H9 (cell line): ENCODE data around the gene IL1RAPL1. TPM values are rescaled to one million over a fixed set of nuclear protein-coding genes. Genes with fewer than 3 reads are reported as not detected.

Source experiments
- DNase-seq: peaks from one replicate; pipeline ENCODE4 v3.0.0-alpha.2; 2017
- H2AFZ ChIP-seq: one replicate; pipeline ENCODE4 v1.6.1; 2013; ENCODE audit warnings: mild to moderate bottlenecking, low read length, control low read depth, moderate library complexity
- H2AK5ac ChIP-seq: 2 replicates; pipeline ENCODE4 v1.6.1; 2013; ENCODE audit warnings: low read length, control low read depth, mixed read lengths; ENCODE audit not compliant: insufficient read length
- H2BK120ac ChIP-seq: one replicate; pipeline ENCODE4 v1.6.1; 2013; ENCODE audit warnings: low read depth, mild to moderate bottlenecking, low read length, control low read depth, inconsistent platforms; ENCODE audit not compliant: poor library complexity, severe bottlenecking
- H2BK12ac ChIP-seq: 2 replicates; pipeline ENCODE4 v1.6.1; 2013; ENCODE audit warnings: low read length, control low read depth, mixed read lengths, low read depth; ENCODE audit not compliant: insufficient read length
- H2BK15ac ChIP-seq: 2 replicates; pipeline ENCODE4 v1.6.1; 2013; ENCODE audit warnings: low read depth, low read length, control low read depth
- H2BK20ac ChIP-seq: one replicate; pipeline ENCODE4 v1.6.1; 2013; ENCODE audit warnings: low read depth, mild to moderate bottlenecking, low read length, control low read depth, inconsistent platforms; ENCODE audit not compliant: poor library complexity, severe bottlenecking
- H2BK5ac ChIP-seq: 2 replicates; pipeline ENCODE4 v1.6.1; 2013; ENCODE audit warnings: low read length, control low read depth, mixed read lengths; ENCODE audit not compliant: insufficient read length
- H3K14ac ChIP-seq: 2 replicates; pipeline ENCODE4 v1.6.1; 2013; ENCODE audit warnings: low read length, control low read depth; ENCODE audit not compliant: insufficient read depth
- H3K18ac ChIP-seq: 2 replicates; pipeline ENCODE4 v1.6.1; 2013; ENCODE audit warnings: low read depth, mild to moderate bottlenecking, mixed read lengths, low read length, control low read depth; ENCODE audit not compliant: insufficient read length
- H3K23ac ChIP-seq: 2 replicates; pipeline ENCODE4 v1.6.1; 2013; ENCODE audit warnings: low read length, control low read depth, mixed read lengths, low read depth; ENCODE audit not compliant: insufficient read length
- H3K23me2 ChIP-seq: 2 replicates; pipeline ENCODE4 v1.6.1; 2013; ENCODE audit warnings: low read depth, mild to moderate bottlenecking, mixed read lengths, low read length, control low read depth; ENCODE audit not compliant: insufficient read length, poor library complexity, severe bottlenecking
- H3K27ac ChIP-seq: 2 replicates; pipeline ENCODE4 v1.5.1; 2013; ENCODE audit warnings: low read length, control low read depth, mixed read lengths, low read depth; ENCODE audit not compliant: insufficient read length
- H3K27me3 ChIP-seq: 2 replicates; pipeline ENCODE4 v1.6.1; 2013; ENCODE audit warnings: low read length, control low read depth, inconsistent platforms; ENCODE audit not compliant: insufficient read depth
- H3K4ac ChIP-seq: 2 replicates; pipeline ENCODE4 v1.6.1; 2013; ENCODE audit warnings: low read depth, mild to moderate bottlenecking, control low read depth, inconsistent platforms, low read length, moderate library complexity
- H3K4me1 ChIP-seq: 2 replicates; pipeline ENCODE4 v1.6.1; 2013; ENCODE audit warnings: low read length, control low read depth, inconsistent platforms; ENCODE audit not compliant: insufficient read depth
- H3K4me2 ChIP-seq: 2 replicates; pipeline ENCODE4 v1.6.1; 2013; ENCODE audit warnings: low read length, control low read depth, mixed read lengths; ENCODE audit not compliant: insufficient read length, insufficient read depth
- H3K56ac ChIP-seq: 2 replicates; pipeline ENCODE4 v1.6.1; 2013; ENCODE audit warnings: low read depth, mild to moderate bottlenecking, mixed read lengths, low read length, control low read depth; ENCODE audit not compliant: insufficient read length
- H3K79me1 ChIP-seq: 2 replicates; pipeline ENCODE4 v1.6.1; 2013; ENCODE audit warnings: low read depth, mild to moderate bottlenecking, moderate library complexity, low read length, control low read depth, inconsistent platforms; ENCODE audit not compliant: insufficient read depth, poor library complexity, severe bottlenecking
- H3K79me2 ChIP-seq: 2 replicates; pipeline ENCODE4 v1.6.1; 2013; ENCODE audit warnings: low read length, control low read depth, inconsistent platforms; ENCODE audit not compliant: insufficient read depth
- H3K9ac ChIP-seq: 2 replicates; pipeline ENCODE4 v1.6.1; 2013; ENCODE audit warnings: low read length, control low read depth, mixed read lengths; ENCODE audit not compliant: insufficient read length; ENCODE audit errors: extremely low read depth
- H3K9me3 ChIP-seq: one replicate; pipeline ENCODE4 v1.6.1; 2013; ENCODE audit warnings: low read depth, low read length, inconsistent platforms; ENCODE audit not compliant: control insufficient read depth
- H3T11ph ChIP-seq: one replicate; pipeline ENCODE4 v1.6.1; 2013; ENCODE audit warnings: mild to moderate bottlenecking, low read length, control low read depth, inconsistent platforms
- H4K20me1 ChIP-seq: one replicate; pipeline ENCODE4 v1.6.1; 2013; ENCODE audit not compliant: control insufficient read depth, insufficient read length, insufficient read depth
- H4K5ac ChIP-seq: 2 replicates; pipeline ENCODE4 v1.6.1; 2013; ENCODE audit warnings: low read depth, mild to moderate bottlenecking, mixed read lengths, low read length, control low read depth; ENCODE audit not compliant: insufficient read length
- H4K8ac ChIP-seq: replicated peaks from 2 replicates; pipeline ENCODE4 v1.6.1; 2013; ENCODE audit warnings: low read length, control low read depth, mixed read lengths, low read depth; ENCODE audit not compliant: insufficient read length
- H4K91ac ChIP-seq: 2 replicates; pipeline ENCODE4 v1.6.1; 2013; ENCODE audit warnings: low read depth, mild to moderate bottlenecking, moderate library complexity, mixed read lengths, low read length, control low read depth; ENCODE audit not compliant: insufficient read length
- H3K27ac Mint-ChIP-seq, 3 experiments: 2 replicates in 2 of 3; 3 replicates in 1 of 3; pipeline ENCODE4 v1.8.0; 2020 to 2021; ENCODE audit warnings: mixed read lengths in 3 of 3, mild to moderate bottlenecking in 1 of 3, moderate library complexity in 1 of 3
- H3K27me3 Mint-ChIP-seq: 2 replicates; pipeline ENCODE4 v1.8.0; 2021; ENCODE audit warnings: low read depth, mild to moderate bottlenecking, moderate library complexity, mixed read lengths
- H3K36me3 Mint-ChIP-seq, 3 experiments: 2 replicates in 2 of 3; 3 replicates in 1 of 3; pipeline ENCODE4 v1.8.0; 2020 to 2021; ENCODE audit warnings: low read depth in 3 of 3, mixed read lengths in 3 of 3; ENCODE audit not compliant: insufficient read depth in 1 of 3
- H3K4me1 Mint-ChIP-seq, 2 experiments: 2 replicates each; pipeline ENCODE4 v1.8.0; 2020; ENCODE audit warnings: mixed read lengths in 2 of 2
- H3K4me3 Mint-ChIP-seq, 2 experiments: 2 replicates in 1 of 2; 3 replicates in 1 of 2; pipeline ENCODE4 v1.8.0; 2020 to 2021; ENCODE audit warnings: mild to moderate bottlenecking in 2 of 2, mixed read lengths in 2 of 2, moderate library complexity in 1 of 2
- H3K9me3 Mint-ChIP-seq, 2 experiments: 2 replicates in 1 of 2; 3 replicates in 1 of 2; pipeline ENCODE4 v1.8.0; 2020; ENCODE audit warnings: mild to moderate bottlenecking in 2 of 2, mixed read lengths in 2 of 2, moderate library complexity in 1 of 2
- CTCF ChIP-seq: fragments of 200-600 bp; sonication (generic); conservative IDR thresholded peaks from 3 replicates; pipeline ENCODE4 v1.8.0; 2021; ENCODE audit warnings: antibody characterized with exemption, mild to moderate bottlenecking
- WGBS: extraction: QIAGEN DNeasy Blood & Tissue Kit; methylation state at CpG from one replicate; pipeline ENCODE4 v1.1.7; 2013; ENCODE audit warnings: missing lambda C conversion rate, low lambda C conversion rate, mixed read lengths; ENCODE audit not compliant: insufficient read length; ENCODE audit errors: extremely low coverage; 5-methylcytosine and 5-hydroxymethylcytosine counted together
- total RNA-seq: library from RNA; stranded (reverse); gene quantifications from 2 replicates; pipeline ENCODE4 v1.2.1, GENCODE V29; 2021

Gene IL1RAPL1
- total RNA-seq, 1 experiment from 2014 or later, result 0.31 TPM

- TF ChIP-seq CTCF, result no peak
- Histone ChIP-seq H3K23ac (no peak overlapping the region), H2BK12ac (no peak overlapping the region), H3K9me3 (no peaks in the 10 kb centered on the region), H4K20me1 (no peaks in the 10 kb centered on the region), H3K27me3 (no peaks in the 10 kb centered on the region), H3K56ac (no peak overlapping the region), H3K9ac (no peak overlapping the region), H3K23me2 (no peaks in the 10 kb centered on the region), H3K79me2 (no peaks in the 10 kb centered on the region), H3K27ac (no peak overlapping the region), H3K4me1 (no peaks in the 10 kb centered on the region), H3K4me2 (no peak overlapping the region), H2AK5ac (no peak overlapping the region), H2AFZ (no peak overlapping the region), H3K14ac (no peak overlapping the region), H3K79me1 (no peaks in the 10 kb centered on the region), H4K8ac (no peak overlapping the region), H2BK20ac (no peak overlapping the region), H2BK15ac (no peak overlapping the region), H4K91ac (no peak overlapping the region), H3K4ac (no peak overlapping the region), H2BK5ac (no peak overlapping the region), H4K5ac (no peak overlapping the region), H2BK120ac (no peak overlapping the region), H3K18ac (no peak overlapping the region), H3T11ph (no peak overlapping the region)
- no peaks in the 10 kb centered on the region for H3K36me3 Mint-ChIP-seq
- no CpG with 5 or more reads among the region's 2 CpGs for WGBS
- no peak overlapping the region for H3K27ac Mint-ChIP-seq
- peaks cover 0 to 27% of the 10 kb centered on the region in 2 experiments; a peak in 3 of 5 replicates for H3K9me3 Mint-ChIP-seq
- H3K4me1 Mint-ChIP-seq, result peaks cover 3 to 6% of the 10 kb centered on the region in 2 experiments
- no peaks in the 10 kb centered on the region for H3K27me3 Mint-ChIP-seq
- DNase-seq, result no peak
- no peak overlapping the region for H3K4me3 Mint-ChIP-seq
These were observed 452.3 kb downstream of the IL1RAPL1 start for GRCh38 chrX:29039501-29039900.
